GM19463 (cell line): Measurements from ENCODE around the gene CHRNA9.

Experiments used
- ATAC-seq: cut with Tn5 transposase; IDR thresholded peaks from one replicate; pipeline ENCODE4 v1.9.1; 2021; ENCODE audit warnings: mild to moderate bottlenecking, moderate library complexity; ENCODE audit not compliant: unreplicated experiment

The CHRNA9 gene

DNA sequence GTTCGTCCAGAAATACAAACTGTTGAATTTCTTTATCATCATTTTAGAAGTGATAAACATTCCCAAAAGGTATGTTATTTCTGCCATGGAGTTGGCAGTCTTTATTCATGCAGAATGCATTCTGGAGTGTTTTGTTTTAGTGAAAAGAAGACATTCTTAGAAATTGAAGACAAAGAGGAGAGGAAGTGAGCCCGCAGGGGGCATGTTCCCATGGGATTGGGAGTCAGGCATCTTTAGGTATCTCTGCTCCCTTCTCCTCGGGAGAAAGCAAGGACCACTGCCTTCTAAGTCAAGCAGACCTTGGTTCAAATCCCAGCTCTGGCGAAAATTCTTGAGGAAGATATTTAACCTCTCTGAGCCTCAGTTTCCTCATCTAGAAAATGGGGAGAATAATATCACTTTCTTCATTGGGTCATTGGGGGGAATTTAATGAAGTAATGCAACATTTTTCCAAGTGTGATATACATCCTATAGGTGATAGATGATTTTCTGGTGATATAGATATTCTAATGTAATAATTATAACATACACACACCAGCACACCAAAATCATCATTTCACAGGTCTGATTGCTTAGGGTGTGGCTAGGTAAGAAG is 26.5 kb upstream of the CHRNA9 start:
- ATAC-seq = no peak

- peak; percentile 28 for ATAC-seq
These were observed 25.8 kb upstream of the CHRNA9 start for GRCh38 chr4:40309250-40309774.

DNA sequence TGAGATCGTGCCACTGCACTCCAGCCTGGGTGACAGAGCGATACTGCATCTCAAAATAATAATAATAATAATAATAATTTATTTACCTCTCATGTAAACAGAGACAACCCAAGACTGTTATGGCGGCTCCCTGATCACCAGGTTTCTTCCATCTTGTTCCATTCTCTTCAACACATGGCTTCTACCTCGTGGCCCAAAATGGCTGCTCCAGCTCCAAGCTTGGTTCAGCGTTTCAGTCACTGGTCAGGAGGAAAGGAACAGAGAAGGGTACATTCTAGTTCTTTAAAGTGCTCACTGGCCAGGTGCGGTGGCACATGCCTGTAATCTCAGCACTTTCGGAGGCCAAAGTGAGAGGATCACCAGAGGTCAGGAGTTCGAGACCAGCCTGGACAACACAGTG is 24.9 kb upstream of the CHRNA9 start:
- no peak for ATAC-seq

GRCh38 chr4:40311811-40312346 is 23.3 kb upstream of the CHRNA9 start:
- no peak for ATAC-seq

- ATAC-seq = no peak
These were observed 20.2 kb upstream of the CHRNA9 start for GRCh38 chr4:40314951-40315350.

GRCh38 chr4:40316333-40316781 is 18.8 kb upstream of the CHRNA9 start:
- peak; percentile 59 for ATAC-seq

DNA sequence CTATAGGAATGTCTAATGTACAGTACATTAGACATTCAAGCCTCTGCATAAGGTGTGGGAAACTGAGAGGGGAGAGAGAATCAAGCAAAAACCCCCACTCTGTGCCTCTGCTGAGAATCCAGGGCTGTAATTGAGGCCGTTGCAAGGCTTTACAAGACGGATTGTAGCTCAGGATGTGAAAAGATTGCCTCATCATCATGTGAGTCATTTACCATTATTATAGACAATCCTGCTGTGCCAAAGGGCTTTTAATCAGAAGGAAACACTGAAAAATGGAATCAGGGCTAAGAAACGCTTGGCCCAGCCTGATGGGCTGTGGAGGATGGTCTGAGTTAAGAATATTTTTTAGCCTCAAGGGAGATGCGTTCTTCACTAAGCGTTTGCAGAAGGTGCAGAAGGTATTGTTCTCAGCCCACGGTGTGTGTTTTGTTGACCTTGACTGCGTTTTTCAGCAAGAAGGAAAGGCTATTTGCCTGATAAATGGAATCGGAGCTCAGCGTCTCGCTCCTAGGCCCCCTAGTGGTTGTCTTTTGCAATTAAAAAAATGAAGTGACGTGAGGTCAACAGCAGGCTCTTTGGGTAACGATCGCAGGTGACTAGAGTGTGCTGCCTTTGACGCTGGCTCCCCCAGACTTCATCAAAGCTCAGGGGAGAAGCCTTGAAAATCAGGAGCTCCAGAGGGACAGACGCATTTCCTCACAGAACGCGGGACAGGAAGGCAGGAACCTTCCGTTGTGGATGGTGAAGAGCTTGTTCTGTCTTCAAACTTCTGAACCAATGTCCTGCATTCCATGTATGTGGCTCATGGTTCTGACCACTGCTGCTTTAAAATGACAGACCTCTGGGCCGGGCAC is 18.1 kb upstream of the CHRNA9 start:
- ATAC-seq = peak; percentile 56

DNA sequence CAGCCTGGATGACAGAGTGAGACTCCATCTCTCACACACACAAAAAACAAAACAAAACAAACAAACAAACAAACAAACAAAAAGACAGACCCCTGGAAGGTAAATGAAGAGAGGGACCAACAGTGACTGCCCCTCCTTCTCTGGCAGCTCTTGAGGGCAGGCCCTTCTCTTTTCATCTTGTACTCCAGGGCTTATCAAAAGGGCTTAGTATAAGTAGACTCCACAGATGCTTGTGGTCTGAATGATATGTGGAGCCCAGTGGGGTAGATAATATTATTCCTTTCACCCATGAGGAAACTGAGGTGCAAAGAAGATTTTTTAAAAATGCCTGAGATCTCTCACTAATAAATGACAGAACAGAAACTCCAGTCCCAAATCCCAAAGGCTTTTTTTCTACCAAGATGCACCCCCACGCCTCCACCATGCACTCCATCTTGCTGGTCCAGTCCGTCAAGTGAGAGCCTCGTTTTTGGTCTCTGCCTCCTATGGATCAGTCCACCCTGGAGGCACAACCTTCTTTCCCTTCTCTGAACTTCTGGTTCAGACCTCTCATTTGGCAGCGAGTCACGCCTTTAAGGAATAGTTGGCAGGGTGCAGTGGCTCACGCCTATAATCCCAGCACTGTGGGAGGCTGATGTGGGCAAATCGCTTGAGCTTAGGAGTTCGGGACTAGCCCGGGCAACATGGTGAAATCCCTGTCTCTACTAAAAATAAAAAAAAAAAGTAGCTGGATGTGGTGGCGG is 17.0 kb upstream of the CHRNA9 start:
- ATAC-seq = no peak

DNA sequence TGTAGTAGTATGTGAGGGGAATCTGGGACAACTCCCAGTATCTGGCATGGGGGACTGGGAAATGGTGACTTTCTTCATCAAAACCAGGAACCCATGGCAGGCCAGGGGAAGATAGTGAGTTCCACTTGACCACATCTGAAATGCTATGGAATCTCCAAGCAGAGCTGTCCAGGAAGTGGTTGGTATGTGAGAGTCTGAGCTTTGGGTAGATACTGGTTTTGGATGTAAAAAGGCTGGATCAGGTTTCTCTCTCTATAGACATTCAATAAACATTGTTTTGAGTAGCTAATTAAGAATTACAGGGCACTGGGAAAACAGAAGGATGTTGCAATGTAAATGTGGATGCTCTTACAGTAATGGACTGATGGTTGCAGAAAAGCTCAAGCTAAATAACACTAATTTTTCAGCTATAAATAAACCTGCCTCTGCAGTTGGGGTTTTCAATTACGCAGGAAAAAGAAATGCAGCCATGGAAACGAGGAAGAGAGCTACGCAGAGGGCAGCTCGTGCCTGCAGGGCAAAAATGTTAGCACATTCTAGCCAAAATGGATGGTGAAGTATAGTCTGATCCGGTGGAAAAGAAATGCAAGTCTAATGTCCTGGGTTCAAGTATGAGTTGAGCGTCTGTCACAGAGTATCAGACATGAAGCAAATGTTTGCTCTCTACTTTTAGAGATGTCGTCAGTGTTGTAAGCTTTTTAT is 13.4 kb upstream of the CHRNA9 start:
- no peak for ATAC-seq

DNA sequence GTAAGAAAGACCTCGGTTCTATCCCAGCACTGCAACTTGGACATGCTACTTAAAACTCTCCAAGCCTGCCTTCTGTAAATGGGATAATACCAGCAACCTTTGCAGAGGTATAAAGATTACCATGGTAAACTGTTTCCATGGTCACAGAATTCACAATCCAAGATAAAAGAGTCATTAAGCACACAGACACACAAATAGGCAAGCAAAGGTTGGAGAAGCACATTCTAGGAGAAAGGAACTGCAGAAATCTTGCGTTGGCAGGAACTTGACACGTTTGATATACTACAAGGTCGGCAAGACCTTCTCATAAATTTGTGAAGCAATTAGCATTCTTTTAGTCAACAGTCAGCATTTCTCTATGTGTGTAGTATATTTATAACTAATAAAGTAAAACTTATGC is 12.3 kb upstream of the CHRNA9 start:
- no peak for ATAC-seq

GRCh38 chr4:40323866-40324265 is 11.3 kb upstream of the CHRNA9 start:
- ATAC-seq = no peak

DNA sequence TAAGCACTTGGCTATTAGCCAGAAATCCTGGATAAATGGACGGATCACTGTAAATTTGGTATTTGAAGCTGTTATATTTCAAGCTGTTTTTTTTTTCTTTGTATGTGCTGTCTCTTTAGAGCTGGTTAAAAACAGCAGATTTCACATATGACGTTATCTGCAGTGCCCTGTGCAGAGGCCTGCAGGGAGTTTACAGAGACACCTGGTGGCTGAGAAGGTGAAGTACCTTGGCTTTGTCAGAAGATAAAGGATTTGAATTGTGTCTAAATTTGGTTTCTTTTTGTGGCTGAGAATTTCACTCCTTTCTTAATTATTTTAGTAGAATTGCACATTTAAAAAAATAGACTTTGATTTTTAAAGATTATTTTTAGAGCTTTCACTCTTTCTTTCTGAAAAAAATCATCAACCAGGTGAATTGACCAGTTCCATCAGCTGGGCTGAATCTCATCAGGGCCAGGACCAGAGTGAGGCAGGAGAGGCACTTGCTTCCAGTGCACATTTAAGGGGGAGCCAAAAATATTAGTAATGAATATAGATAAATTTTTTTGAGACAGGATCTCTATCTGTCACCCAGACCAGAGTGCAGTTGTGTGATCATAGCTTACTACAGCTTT is 9.6 kb upstream of the CHRNA9 start:
- ATAC-seq = peak; percentile 96

GRCh38 chr4:40327340-40327739 is 7.8 kb upstream of the CHRNA9 start:
- no peak for ATAC-seq

- ATAC-seq = no peak
These were observed 6.8 kb upstream of the CHRNA9 start for GRCh38 chr4:40328383-40328782.

DNA sequence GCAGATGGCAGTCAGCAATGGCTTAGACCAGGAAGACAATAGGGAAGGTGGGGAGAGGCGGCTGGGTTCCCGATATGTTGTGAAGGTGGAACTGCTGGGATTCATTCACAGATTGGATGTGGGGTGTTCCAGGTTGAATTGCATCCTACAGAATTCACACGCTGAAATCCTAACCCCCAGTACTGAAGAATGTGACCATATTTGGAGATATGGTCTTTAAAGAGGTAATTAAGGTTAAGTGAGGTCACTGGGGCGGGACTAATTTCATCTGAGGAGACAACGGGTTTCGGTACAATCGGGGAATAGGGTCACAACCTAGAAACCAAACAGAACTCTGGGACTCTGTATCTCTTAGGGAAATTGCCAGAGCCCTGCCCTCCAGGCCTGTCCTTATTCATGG is 5.3 kb upstream of the CHRNA9 start:
- ATAC-seq = no peak

DNA sequence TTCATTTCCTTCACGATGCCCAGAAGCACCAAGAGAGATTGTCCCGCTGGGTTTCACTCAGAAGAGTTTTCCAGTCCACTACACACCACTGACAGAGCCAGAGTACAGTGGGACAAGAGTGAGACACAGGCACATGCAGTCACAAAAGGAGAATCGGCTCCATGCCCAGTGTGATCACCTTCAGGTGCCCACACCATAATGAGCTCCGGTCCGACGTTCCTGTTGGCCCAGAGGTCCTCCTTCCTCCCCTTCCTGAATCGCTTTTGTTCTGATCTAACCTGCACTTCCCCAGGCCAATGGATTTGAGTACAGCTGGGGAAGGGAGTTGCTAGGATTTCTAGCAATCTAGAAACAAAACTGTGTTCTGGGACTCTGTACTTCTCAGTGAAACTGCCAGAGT is 4.6 kb upstream of the CHRNA9 start:
- ATAC-seq = no peak

DNA sequence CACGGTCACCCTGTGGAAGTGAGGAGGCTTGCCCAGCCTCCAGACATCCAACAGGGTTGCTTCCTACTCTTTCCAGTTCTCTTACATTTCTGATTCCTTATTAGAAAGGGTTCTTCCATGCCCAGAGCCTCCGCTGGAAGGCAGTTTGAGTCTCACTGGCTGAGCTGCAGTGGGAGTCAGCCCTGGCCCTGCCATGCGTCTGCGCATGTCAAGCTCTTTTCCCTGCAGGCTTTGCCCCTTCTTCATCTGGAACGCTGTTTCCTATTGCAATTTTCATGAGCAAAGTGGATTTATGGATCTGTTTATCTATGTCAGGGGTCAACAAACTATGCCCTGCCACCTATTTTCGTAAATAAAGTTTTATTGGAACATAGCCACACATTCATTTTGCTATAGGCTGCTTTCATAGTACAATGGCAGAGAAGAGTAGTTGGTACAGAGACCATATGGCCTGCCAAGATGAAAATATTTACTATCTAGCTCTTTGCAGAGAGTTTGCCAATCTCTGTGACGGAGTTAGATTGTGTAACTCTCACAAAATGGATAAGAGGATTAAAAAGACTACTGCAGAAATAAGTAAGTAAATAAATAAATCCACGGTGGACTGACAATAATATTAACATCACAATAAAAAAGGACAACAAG is 3.9 kb upstream of the CHRNA9 start:
- ATAC-seq = no peak

DNA sequence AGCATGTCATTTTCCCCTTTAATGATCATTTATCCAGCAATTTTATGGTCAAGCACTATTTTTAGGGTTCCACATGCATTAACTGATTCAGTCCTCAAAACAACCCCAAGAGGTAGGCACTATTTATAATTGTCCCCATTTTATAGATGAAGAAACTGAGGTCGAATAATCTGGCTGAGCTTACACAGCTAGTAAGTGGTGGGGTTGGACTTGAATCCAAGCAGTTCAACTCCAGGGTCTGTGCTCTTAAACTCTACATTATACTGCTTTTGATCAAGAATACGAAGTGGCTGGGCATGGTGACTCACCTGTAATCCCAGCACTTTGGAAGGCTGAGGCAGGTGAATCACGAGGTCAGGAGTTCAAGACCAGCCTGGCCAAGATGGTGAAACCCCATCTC is 3.2 kb upstream of the CHRNA9 start:
- ATAC-seq = no peak

DNA sequence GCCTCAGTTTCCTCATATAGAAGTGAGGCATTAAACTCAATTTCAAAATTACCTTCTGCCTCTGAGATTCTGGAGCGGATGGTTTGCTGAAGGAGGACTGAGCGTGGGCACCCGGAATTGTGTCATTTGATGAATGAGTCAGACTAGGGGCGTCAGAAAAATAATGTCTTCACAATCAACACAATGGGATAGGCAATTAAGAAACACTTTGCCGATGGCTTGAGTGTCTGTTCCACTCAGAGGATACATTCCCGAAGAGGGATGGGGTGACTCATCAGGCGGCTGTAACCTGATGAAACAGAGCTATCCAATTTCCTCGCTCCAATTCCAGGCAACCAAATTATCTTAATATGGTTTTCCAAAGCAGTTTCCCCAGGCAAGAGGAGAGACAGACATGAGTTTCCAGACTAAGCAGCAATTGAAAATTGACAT is 1.2 kb upstream of the CHRNA9 start:
- ATAC-seq = no peak

GRCh38 chr4:40335525-40335894 is 377 bp downstream of the CHRNA9 start:
- no peak for ATAC-seq
